ENCODE data around the gene GRXCR1. TPM values are rescaled to one million over a fixed set of nuclear protein-coding genes. Genes with fewer than 3 reads are reported as not detected.

Gene GRXCR1
- total RNA-seq, 1 experiment from 2014 or later = not detected

- Histone ChIP-seq H3K4me1 (replicated peaks; ENCODE audit: insufficient read depth) (no peaks in the 10 kb centered on the region), H3K9me2 (ENCODE audit: insufficient read depth) (no peaks in the 10 kb centered on the region), H3K4me3 (no peak overlapping the region), H3K36me3 (ENCODE audit: low read depth) (no peaks in the 10 kb centered on the region), H3K79me2 (ENCODE audit: low read depth) (no peaks in the 10 kb centered on the region), H3K27ac (no peak overlapping the region), H4K20me1 (ENCODE audit: insufficient read depth) (no peaks in the 10 kb centered on the region), H3K9me3 (ENCODE audit: insufficient read depth, low read depth) (no peaks in the 10 kb centered on the region), H3K4me2 (no peak overlapping the region), H3K27me3 (ENCODE audit: insufficient read depth, low read depth) (no peaks in the 10 kb centered on the region), H2AFZ (no peak overlapping the region), H3F3A (ENCODE audit: insufficient read depth, low read depth) (no peaks in the 10 kb centered on the region)
- ChIA-PET POLR2A (ENCODE audit: unreplicated experiment) (no interaction called here), CTCF (no interaction called here)
- BruUV-seq (replicated peaks) = no TSS peak
- no peak for DNase-seq
- no peak for TF ChIP-seq EZH2 (IDR thresholded peaks at IDR 0.05; ENCODE audit: low read depth)
- no peak for TF ChIP-seq CTCF (conservative IDR thresholded peaks at IDR 0.05)
- intact Hi-C loops (cut with micrococcal nuclease; ENCODE audit: unreplicated experiment) = no loop called here
These were observed 156.1 kb downstream of the GRXCR1 start for GRCh38 chr4:43048570-43048969.

DNA sequence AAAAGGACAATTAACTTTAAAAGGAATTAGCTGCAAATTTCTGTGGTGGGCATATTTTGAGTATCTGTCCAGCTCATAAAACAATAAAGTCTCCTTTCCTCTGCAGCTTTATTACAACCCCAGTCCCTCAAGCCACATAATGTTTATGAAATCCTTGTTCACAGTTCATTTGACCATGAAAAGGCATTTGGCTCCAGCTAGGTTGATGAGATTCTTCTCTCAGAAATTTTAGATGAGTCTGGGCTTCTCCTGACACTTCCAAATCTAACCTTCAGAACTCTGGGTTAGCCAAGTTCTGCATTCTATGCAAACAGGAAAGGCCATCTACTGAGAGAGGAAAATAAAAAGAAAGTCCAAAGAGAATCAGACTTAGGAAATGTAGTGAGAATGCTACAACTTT, 156.8 kb downstream of the GRXCR1 start:
- no peak for DNase-seq
- POLR2A ChIA-PET (ENCODE audit: unreplicated experiment) = no interaction called here
- no peaks in the 10 kb centered on the region for H3K9me2 ChIP-seq (ENCODE audit: insufficient read depth)
- TF ChIP-seq EZH2 (IDR thresholded peaks at IDR 0.05; ENCODE audit: low read depth) = no peak
- no peak for TF ChIP-seq CTCF (conservative IDR thresholded peaks at IDR 0.05)
- no peak overlapping the region for H3K4me2 ChIP-seq
- no peaks in the 10 kb centered on the region for H3K79me2 ChIP-seq (ENCODE audit: low read depth)
- CTCF ChIA-PET = no interaction called here
- no peaks in the 10 kb centered on the region for H3K4me1 ChIP-seq (replicated peaks; ENCODE audit: insufficient read depth)
- no peaks in the 10 kb centered on the region for H3K27me3 ChIP-seq (ENCODE audit: insufficient read depth, low read depth)
- H3K27ac ChIP-seq = no peak overlapping the region
- no peaks in the 10 kb centered on the region for H3F3A ChIP-seq (ENCODE audit: insufficient read depth, low read depth)
- no peak overlapping the region for H3K4me3 ChIP-seq
- H2AFZ ChIP-seq = no peak overlapping the region
- H3K9me3 ChIP-seq (ENCODE audit: insufficient read depth, low read depth) = no peaks in the 10 kb centered on the region
- no TSS peak for BruUV-seq (replicated peaks)
- H4K20me1 ChIP-seq (ENCODE audit: insufficient read depth) = no peaks in the 10 kb centered on the region
- intact Hi-C loops (cut with micrococcal nuclease; ENCODE audit: unreplicated experiment) = no loop called here
- no peaks in the 10 kb centered on the region for H3K36me3 ChIP-seq (ENCODE audit: low read depth)

DNA sequence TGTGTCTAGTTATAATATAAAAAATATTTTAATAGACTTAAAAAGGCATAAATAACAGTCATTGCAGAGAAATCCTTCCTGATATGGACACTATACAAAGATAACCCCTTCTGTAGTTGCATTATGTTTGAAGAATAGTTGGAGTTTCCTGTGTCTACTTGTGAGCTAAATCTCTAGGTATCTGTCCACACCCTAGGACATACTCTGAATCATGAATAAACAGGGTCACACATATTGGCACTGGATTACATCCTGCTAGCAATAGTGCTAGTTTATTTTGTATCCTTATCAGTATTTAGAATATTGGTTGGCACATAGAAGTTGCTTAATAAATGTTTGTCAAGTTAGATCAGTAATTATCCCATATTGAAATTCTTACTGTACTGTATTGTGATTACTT, 173.9 kb downstream of the GRXCR1 start:
- no peak for TF ChIP-seq CTCF (conservative IDR thresholded peaks at IDR 0.05)
- TF ChIP-seq EZH2 (IDR thresholded peaks at IDR 0.05; ENCODE audit: low read depth) = no peak
- H3K4me2 ChIP-seq = no peak overlapping the region
- CTCF ChIA-PET = no interaction called here
- H3F3A ChIP-seq (ENCODE audit: insufficient read depth, low read depth) = no peaks in the 10 kb centered on the region
- H3K4me3 ChIP-seq = no peak overlapping the region
- no peaks in the 10 kb centered on the region for H4K20me1 ChIP-seq (ENCODE audit: insufficient read depth)
- H3K36me3 ChIP-seq (ENCODE audit: low read depth) = no peaks in the 10 kb centered on the region
- intact Hi-C loops (cut with micrococcal nuclease; ENCODE audit: unreplicated experiment) = no loop called here
- H2AFZ ChIP-seq = no peak overlapping the region
- H3K79me2 ChIP-seq (ENCODE audit: low read depth) = no peaks in the 10 kb centered on the region
- no peaks in the 10 kb centered on the region for H3K9me3 ChIP-seq (ENCODE audit: insufficient read depth, low read depth)
- no peaks in the 10 kb centered on the region for H3K4me1 ChIP-seq (replicated peaks; ENCODE audit: insufficient read depth)
- BruUV-seq (replicated peaks) = no TSS peak
- H3K27ac ChIP-seq = no peak overlapping the region
- POLR2A ChIA-PET (ENCODE audit: unreplicated experiment) = no interaction called here
- H3K9me2 ChIP-seq (ENCODE audit: insufficient read depth) = no peaks in the 10 kb centered on the region
- H3K27me3 ChIP-seq (ENCODE audit: insufficient read depth, low read depth) = no peaks in the 10 kb centered on the region
- DNase-seq = no peak
